ENCODE measurements around the gene PRR5L.
A peak's percentile ranks its signal among the peaks of the same experiment; 100 is the strongest.

Gene PRR5L

GRCh38 chr11:36375353-36376008 is 79.4 kb downstream of the PRR5L start:
- Histone ChIP-seq H3K4me2 (ENCODE audit: low read length, poor library complexity, severe bottlenecking) (peak overlapping the region; percentile 71), H2BK12ac (ENCODE audit: low read length in 2 of 2) (peak overlapping the region in 1 of 2 experiments; percentile 60), H4K8ac (ENCODE audit: low read length) (no peak overlapping the region), H3K79me1 (replicated peaks; ENCODE audit: low read length, poor library complexity, severe bottlenecking) (peaks cover 12% of the 10 kb centered on the region), H3K4me3 (ENCODE audit: insufficient read depth in 1 of 2, low read depth in 1 of 2, low read length in 2 of 2) (peak overlapping the region; percentile 84 to 88), H3K27ac (ENCODE audit: low read length, poor library complexity, severe bottlenecking) (peak overlapping the region; percentile 78), H2BK15ac (ENCODE audit: low read depth, poor library complexity, severe bottlenecking) (no peak overlapping the region), H3K23ac (ENCODE audit: low read length in 2 of 2) (no peak overlapping the region), H3K36me3 (ENCODE audit: control insufficient read depth in 1 of 2, insufficient read depth in 2 of 2, low read depth in 1 of 2, low read length in 2 of 2) (no peaks in the 10 kb centered on the region), H3K14ac (ENCODE audit: low read length in 2 of 2) (no peak overlapping the region), H2BK5ac (ENCODE audit: low read depth, low read length, poor library complexity, severe bottlenecking) (peak overlapping the region; percentile 21), H3K4ac (ENCODE audit: low read depth in 1 of 2, low read length in 2 of 2) (no peak overlapping the region), H3K4me1 (ENCODE audit: control insufficient read depth, insufficient read depth, low read depth, low read length) (peaks cover 12% of the 10 kb centered on the region), H3K18ac (ENCODE audit: low read depth in 1 of 2, low read length in 2 of 2) (no peak overlapping the region), H3K9me3 (ENCODE audit: control insufficient read depth, low read length) (no peaks in the 10 kb centered on the region), H2AK5ac (ENCODE audit: low read length, severe bottlenecking) (peak overlapping the region; percentile 44), H4K91ac (ENCODE audit: low read length) (no peak overlapping the region), H3K9ac (ENCODE audit: low read length) (peak overlapping the region; percentile 44), H2AFZ (ENCODE audit: low read depth, low read length) (no peak overlapping the region), H3K27me3 (ENCODE audit: control insufficient read depth in 1 of 2, insufficient read depth in 1 of 2, low read length in 2 of 2) (peaks cover 0 to 17% of the 10 kb centered on the region in 2 experiments), H2BK120ac (ENCODE audit: low read depth, low read length) (no peak overlapping the region)
- DNase-seq = no peak
- WGBS = 49% methylated on average over 5 of the region's 9 CpGs

- Histone ChIP-seq H3K4ac (ENCODE audit: low read depth in 1 of 2, low read length in 2 of 2) (peak overlapping the region in 1 of 2 experiments; percentile 73), H3K14ac (ENCODE audit: low read length in 2 of 2) (peak overlapping the region in 1 of 2 experiments; percentile 44), H3K4me1 (ENCODE audit: control insufficient read depth, insufficient read depth, low read depth, low read length) (peaks cover 12% of the 10 kb centered on the region), H3K4me2 (ENCODE audit: low read length, poor library complexity, severe bottlenecking) (peak overlapping the region; percentile 71), H3K18ac (ENCODE audit: low read depth in 1 of 2, low read length in 2 of 2) (peak overlapping the region; percentile 44 to 54), H3K79me1 (replicated peaks; ENCODE audit: low read length, poor library complexity, severe bottlenecking) (peaks cover 15% of the 10 kb centered on the region), H4K91ac (ENCODE audit: low read length) (peak overlapping the region; percentile 52), H2BK5ac (ENCODE audit: low read depth, low read length, poor library complexity, severe bottlenecking) (peak overlapping the region; percentile 21), H2AFZ (ENCODE audit: low read depth, low read length) (peak overlapping the region; percentile 87), H2AK5ac (ENCODE audit: low read length, severe bottlenecking) (peak overlapping the region; percentile 20), H3K27me3 (ENCODE audit: control insufficient read depth in 1 of 2, insufficient read depth in 1 of 2, low read length in 2 of 2) (peaks cover 0 to 17% of the 10 kb centered on the region in 2 experiments), H3K27ac (ENCODE audit: low read length, poor library complexity, severe bottlenecking) (peak overlapping the region; percentile 78), H3K9me3 (ENCODE audit: control insufficient read depth, low read length) (no peaks in the 10 kb centered on the region), H4K8ac (ENCODE audit: low read length) (peak overlapping the region; percentile 85), H3K23ac (ENCODE audit: low read length in 2 of 2) (peak overlapping the region in 1 of 2 experiments; percentile 9), H3K36me3 (ENCODE audit: control insufficient read depth in 1 of 2, insufficient read depth in 2 of 2, low read depth in 1 of 2, low read length in 2 of 2) (no peaks in the 10 kb centered on the region), H3K9ac (ENCODE audit: low read length) (peak overlapping the region; percentile 81), H3K4me3 (ENCODE audit: insufficient read depth in 1 of 2, low read depth in 1 of 2, low read length in 2 of 2) (peak overlapping the region; percentile 84 to 88), H2BK120ac (ENCODE audit: low read depth, low read length) (no peak overlapping the region), H2BK12ac (ENCODE audit: low read length in 2 of 2) (peak overlapping the region in 1 of 2 experiments; percentile 60), H2BK15ac (ENCODE audit: low read depth, poor library complexity, severe bottlenecking) (peak overlapping the region; percentile 63)
- 1% methylated on average over 55 of the region's 55 CpGs for WGBS
- DNase-seq = peak; percentile 43
Observed at GRCh38 chr11:36376009-36376887, 80.2 kb downstream of the PRR5L start.

GRCh38 chr11:36376888-36377758 is 81.0 kb downstream of the PRR5L start:
- peaks cover 0 to 5% of the 10 kb centered on the region in 2 experiments for H3K36me3 ChIP-seq (ENCODE audit: control insufficient read depth in 1 of 2, insufficient read depth in 2 of 2, low read depth in 1 of 2, low read length in 2 of 2)
- no peak overlapping the region for H2BK120ac ChIP-seq (ENCODE audit: low read depth, low read length)
- H3K27ac ChIP-seq (ENCODE audit: low read length, poor library complexity, severe bottlenecking) = peak overlapping the region; percentile 78
- H3K4me2 ChIP-seq (ENCODE audit: low read length, poor library complexity, severe bottlenecking) = peak overlapping the region; percentile 71
- H3K9me3 ChIP-seq (ENCODE audit: control insufficient read depth, low read length) = no peaks in the 10 kb centered on the region
- DNase-seq = peak; percentile 76
- H3K79me1 ChIP-seq (replicated peaks; ENCODE audit: low read length, poor library complexity, severe bottlenecking) = peaks cover 19% of the 10 kb centered on the region
- peak overlapping the region; percentile 20 for H2AK5ac ChIP-seq (ENCODE audit: low read length, severe bottlenecking)
- H3K14ac ChIP-seq (ENCODE audit: low read length in 2 of 2) = peak overlapping the region in 1 of 2 experiments; percentile 30
- H3K18ac ChIP-seq (ENCODE audit: low read depth in 1 of 2, low read length in 2 of 2) = peak overlapping the region; percentile 44 to 78
- no peak overlapping the region for H3K23ac ChIP-seq (ENCODE audit: low read length in 2 of 2)
- H3K27me3 ChIP-seq (ENCODE audit: control insufficient read depth in 1 of 2, insufficient read depth in 1 of 2, low read length in 2 of 2) = peaks cover 0 to 17% of the 10 kb centered on the region in 2 experiments
- H4K91ac ChIP-seq (ENCODE audit: low read length) = peak overlapping the region; percentile 56
- peak overlapping the region; percentile 81 for H3K9ac ChIP-seq (ENCODE audit: low read length)
- under 1% methylated on average over 56 of the region's 68 CpGs for WGBS
- peak overlapping the region; percentile 65 for H2BK15ac ChIP-seq (ENCODE audit: low read depth, poor library complexity, severe bottlenecking)
- H4K8ac ChIP-seq (ENCODE audit: low read length) = peak overlapping the region; percentile 85
- peak overlapping the region; percentile 84 to 88 for H3K4me3 ChIP-seq (ENCODE audit: insufficient read depth in 1 of 2, low read depth in 1 of 2, low read length in 2 of 2)
- H2BK12ac ChIP-seq (ENCODE audit: low read length in 2 of 2) = peak overlapping the region in 1 of 2 experiments; percentile 73
- H3K4ac ChIP-seq (ENCODE audit: low read depth in 1 of 2, low read length in 2 of 2) = peak overlapping the region in 1 of 2 experiments; percentile 35
- peaks cover 11% of the 10 kb centered on the region for H3K4me1 ChIP-seq (ENCODE audit: control insufficient read depth, insufficient read depth, low read depth, low read length)
- H2AFZ ChIP-seq (ENCODE audit: low read depth, low read length) = peak overlapping the region; percentile 87
- H2BK5ac ChIP-seq (ENCODE audit: low read depth, low read length, poor library complexity, severe bottlenecking) = no peak overlapping the region

Data from mesenchymal stem cell (in vitro differentiated cells and primary cell).